Liver (tissue), 9 donors: Measurements from ENCODE around the gene CCR8. TPM values are rescaled to one million over a fixed set of nuclear protein-coding genes. Genes with fewer than 3 reads are reported as not detected.

Experiments
- DNase-seq: peaks from one replicate; pipeline ENCODE4 v3.0.0-alpha.2; 2017; ENCODE audit warnings: low spot score
- H3K27ac ChIP-seq, 2 donors: one replicate each; pipeline ENCODE4 v1.7.0; 2013; ENCODE audit warnings: inconsistent platforms in 2 of 2, low read length in 2 of 2, control low read depth in 1 of 2, low read depth in 1 of 2, mild to moderate bottlenecking in 1 of 2
- H3K27me3 ChIP-seq, 4 donors: one replicate each; pipeline versions ENCODE4 v1.6.1 to v1.7.0; 2013; ENCODE audit warnings: low read length in 3 of 4, inconsistent platforms in 1 of 4, mild to moderate bottlenecking in 1 of 4, moderate library complexity in 1 of 4; ENCODE audit not compliant: control insufficient read depth in 4 of 4, insufficient read depth in 4 of 4
- H3K36me3 ChIP-seq, 4 donors: one replicate each; pipeline versions ENCODE4 v1.6.1 to v1.7.0; 2013; ENCODE audit warnings: low read length in 3 of 4, mild to moderate bottlenecking in 3 of 4, low read depth in 1 of 4, moderate library complexity in 1 of 4; ENCODE audit not compliant: control insufficient read depth in 4 of 4, insufficient read depth in 3 of 4
- H3K4me1 ChIP-seq, 4 donors: one replicate each; pipeline versions ENCODE4 v1.6.1 to v1.7.0; 2013; ENCODE audit warnings: low read length in 3 of 4, mild to moderate bottlenecking in 3 of 4, moderate library complexity in 1 of 4; ENCODE audit not compliant: control insufficient read depth in 4 of 4, insufficient read depth in 4 of 4
- H3K4me3 ChIP-seq, 3 donors: one replicate each; pipeline versions ENCODE4 v1.6.1 to v1.7.0; 2013; ENCODE audit warnings: low read length in 3 of 3, control low read depth in 1 of 3, low read depth in 1 of 3, mild to moderate bottlenecking in 1 of 3
- H3K9ac ChIP-seq, 2 donors: one replicate each; pipeline ENCODE4 v1.7.0; 2013; ENCODE audit warnings: low read length in 2 of 2, mild to moderate bottlenecking in 2 of 2, moderate library complexity in 2 of 2, control low read depth in 1 of 2, low read depth in 1 of 2
- H3K9me3 ChIP-seq, 4 donors: one replicate each; pipeline versions ENCODE4 v1.6.1 to v1.7.0; 2013; ENCODE audit warnings: low read length in 3 of 4; ENCODE audit not compliant: control insufficient read depth in 4 of 4
- EGR1 ChIP-seq, 2 donors: IDR thresholded peaks; 2 replicates each; pipeline ENCODE4 v1.6.1; 2016 to 2018; ENCODE audit warnings: antibody characterized with exemption in 2 of 2, low read depth in 2 of 2
- FOXA1 ChIP-seq: IDR thresholded peaks from 2 replicates; pipeline ENCODE4 v1.6.1; 2016; ENCODE audit warnings: antibody characterized with exemption
- GABPA ChIP-seq, 2 donors: IDR thresholded peaks in 1 of 2; conservative IDR thresholded peaks in 1 of 2; 2 replicates each; pipeline ENCODE4 v1.6.1; 2016; ENCODE audit warnings: antibody characterized with exemption in 2 of 2, mild to moderate bottlenecking in 1 of 2, moderate library complexity in 1 of 2
- HNF4A ChIP-seq, 2 donors: conservative IDR thresholded peaks; 2 replicates each; pipeline ENCODE4 v1.6.1; 2016; ENCODE audit warnings: antibody characterized with exemption in 2 of 2, mild to moderate bottlenecking in 2 of 2
- HNF4G ChIP-seq: IDR thresholded peaks from 2 replicates; pipeline ENCODE4 v1.6.1; 2016; ENCODE audit warnings: antibody characterized with exemption
- JUND ChIP-seq, 2 donors: IDR thresholded peaks; 2 replicates each; pipeline ENCODE4 v1.6.1; 2016; ENCODE audit warnings: antibody characterized with exemption in 2 of 2
- MAX ChIP-seq: IDR thresholded peaks from 2 replicates; pipeline ENCODE4 v1.6.1; 2016; ENCODE audit warnings: antibody characterized with exemption
- RAD21 ChIP-seq, 2 donors: IDR thresholded peaks; 2 replicates each; pipeline ENCODE4 v1.6.1; 2016; ENCODE audit warnings: antibody characterized with exemption in 2 of 2, mild to moderate bottlenecking in 2 of 2
- RXRA ChIP-seq, 2 donors: IDR thresholded peaks; 2 replicates each; pipeline ENCODE4 v1.6.1; 2017 to 2018; ENCODE audit warnings: antibody characterized with exemption in 2 of 2, mild to moderate bottlenecking in 1 of 2
- TAF1 ChIP-seq: conservative IDR thresholded peaks from 2 replicates; pipeline ENCODE4 v1.6.1; 2016; ENCODE audit warnings: antibody characterized with exemption, mild to moderate bottlenecking
- YY1 ChIP-seq: IDR thresholded peaks from 2 replicates; pipeline ENCODE4 v1.6.1; 2016; ENCODE audit warnings: antibody characterized with exemption, mild to moderate bottlenecking
- WGBS: extraction: QIAGEN DNeasy Blood & Tissue Kit; methylation state at CpG from one replicate; pipeline ENCODE4 v1.1.7; 2013; 5-methylcytosine and 5-hydroxymethylcytosine counted together
- polyA plus RNA-seq, 2 donors: library from polyadenylated mRNA; stranded (reverse) in 1 of 2; unstranded in 1 of 2; fragments of 200-250 nt in 1 of 2; fragments of >200 nt in 1 of 2; fragmentation: Nextera tagmentation in 1 of 2; extraction: Ambion mirVana in 1 of 2; gene quantifications; one replicate each; pipeline versions ENCODE4 v1.2.1 to v1.2.3, GENCODE V29; 2013 to 2015
- total RNA-seq, 2 donors: library from RNA; depleted of rRNA; stranded (reverse); fragments of >200 nt; gene quantifications; one replicate each; pipeline ENCODE4 v1.2.3, GENCODE V29; 2014
- TF ChIP-seq, protein P1 (sequence below): IDR thresholded peaks from 2 replicates; pipeline ENCODE4 v1.6.1; 2016; ENCODE audit warnings: antibody characterized with exemption, mild to moderate bottlenecking
- TF ChIP-seq, protein P2 (sequence below): fragments of 150-350 bp; IDR thresholded peaks from 2 replicates; pipeline ENCODE4 v1.5.1; 2017; ENCODE audit warnings: improper control_type of control experiment, low read depth, low read length; ENCODE audit not compliant: missing input control
- TF ChIP-seq, protein P3 (sequence below): IDR thresholded peaks from 2 replicates; pipeline ENCODE4 v1.6.1; 2016; ENCODE audit warnings: antibody characterized with exemption
- donor health status: healthy.
- donor health status: healthy.
- donor health status: healthy.
- donor health status: healthy.
- donor health status: healthy.

CCR8 gene
- total and polyA plus RNA-seq, 4 donors = not detected

- TF ChIP-seq MAX (no peak), GABPA (IDR thresholded peaks at IDR 0.05 in 1 of 2, conservative IDR thresholded peaks at IDR 0.05 in 1 of 2) (no peak)
Measured at GRCh38 chr3:39376959-39377634, 47.6 kb downstream of the CCR8 start (continued).

GRCh38 chr3:39378088-39378487 lies 48.6 kb downstream of the CCR8 start:
- Histone ChIP-seq H3K9me3 (no peaks in the 10 kb centered on the region), H3K36me3 (no peaks in the 10 kb centered on the region), H3K4me1 (peaks cover 2 to 33% (median 22%) of the 10 kb centered on the region in 4 donors), H3K27me3 (no peaks in the 10 kb centered on the region), H3K27ac (no peak overlapping the region), H3K4me3 (no peak overlapping the region), H3K9ac (no peak overlapping the region)
- WGBS = 22% methylated on average over 4 of the region's 4 CpGs
- peak; percentile 61 for DNase-seq
- TF ChIP-seq EGR1 (IDR thresholded peaks at IDR 0.05; ENCODE audit: low read depth in 2 of 2) (no peak), TAF1 (no peak), HNF4A (conservative IDR thresholded peaks at IDR 0.05) (peak in 1 of 2 donors; percentile 18), RXRA (IDR thresholded peaks at IDR 0.05) (peak; percentile 20 to 36), GABPA (IDR thresholded peaks at IDR 0.05 in 1 of 2, conservative IDR thresholded peaks at IDR 0.05 in 1 of 2) (no peak), HNF4G (no peak), YY1 (peak; percentile 43), RAD21 (IDR thresholded peaks at IDR 0.05) (peak; percentile 92 to 93)
- TF ChIP-seq, protein P1, sequence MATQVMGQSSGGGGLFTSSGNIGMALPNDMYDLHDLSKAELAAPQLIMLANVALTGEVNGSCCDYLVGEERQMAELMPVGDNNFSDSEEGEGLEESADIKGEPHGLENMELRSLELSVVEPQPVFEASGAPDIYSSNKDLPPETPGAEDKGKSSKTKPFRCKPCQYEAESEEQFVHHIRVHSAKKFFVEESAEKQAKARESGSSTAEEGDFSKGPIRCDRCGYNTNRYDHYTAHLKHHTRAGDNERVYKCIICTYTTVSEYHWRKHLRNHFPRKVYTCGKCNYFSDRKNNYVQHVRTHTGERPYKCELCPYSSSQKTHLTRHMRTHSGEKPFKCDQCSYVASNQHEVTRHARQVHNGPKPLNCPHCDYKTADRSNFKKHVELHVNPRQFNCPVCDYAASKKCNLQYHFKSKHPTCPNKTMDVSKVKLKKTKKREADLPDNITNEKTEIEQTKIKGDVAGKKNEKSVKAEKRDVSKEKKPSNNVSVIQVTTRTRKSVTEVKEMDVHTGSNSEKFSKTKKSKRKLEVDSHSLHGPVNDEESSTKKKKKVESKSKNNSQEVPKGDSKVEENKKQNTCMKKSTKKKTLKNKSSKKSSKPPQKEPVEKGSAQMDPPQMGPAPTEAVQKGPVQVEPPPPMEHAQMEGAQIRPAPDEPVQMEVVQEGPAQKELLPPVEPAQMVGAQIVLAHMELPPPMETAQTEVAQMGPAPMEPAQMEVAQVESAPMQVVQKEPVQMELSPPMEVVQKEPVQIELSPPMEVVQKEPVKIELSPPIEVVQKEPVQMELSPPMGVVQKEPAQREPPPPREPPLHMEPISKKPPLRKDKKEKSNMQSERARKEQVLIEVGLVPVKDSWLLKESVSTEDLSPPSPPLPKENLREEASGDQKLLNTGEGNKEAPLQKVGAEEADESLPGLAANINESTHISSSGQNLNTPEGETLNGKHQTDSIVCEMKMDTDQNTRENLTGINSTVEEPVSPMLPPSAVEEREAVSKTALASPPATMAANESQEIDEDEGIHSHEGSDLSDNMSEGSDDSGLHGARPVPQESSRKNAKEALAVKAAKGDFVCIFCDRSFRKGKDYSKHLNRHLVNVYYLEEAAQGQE = no peak
- TF ChIP-seq, protein P2, sequence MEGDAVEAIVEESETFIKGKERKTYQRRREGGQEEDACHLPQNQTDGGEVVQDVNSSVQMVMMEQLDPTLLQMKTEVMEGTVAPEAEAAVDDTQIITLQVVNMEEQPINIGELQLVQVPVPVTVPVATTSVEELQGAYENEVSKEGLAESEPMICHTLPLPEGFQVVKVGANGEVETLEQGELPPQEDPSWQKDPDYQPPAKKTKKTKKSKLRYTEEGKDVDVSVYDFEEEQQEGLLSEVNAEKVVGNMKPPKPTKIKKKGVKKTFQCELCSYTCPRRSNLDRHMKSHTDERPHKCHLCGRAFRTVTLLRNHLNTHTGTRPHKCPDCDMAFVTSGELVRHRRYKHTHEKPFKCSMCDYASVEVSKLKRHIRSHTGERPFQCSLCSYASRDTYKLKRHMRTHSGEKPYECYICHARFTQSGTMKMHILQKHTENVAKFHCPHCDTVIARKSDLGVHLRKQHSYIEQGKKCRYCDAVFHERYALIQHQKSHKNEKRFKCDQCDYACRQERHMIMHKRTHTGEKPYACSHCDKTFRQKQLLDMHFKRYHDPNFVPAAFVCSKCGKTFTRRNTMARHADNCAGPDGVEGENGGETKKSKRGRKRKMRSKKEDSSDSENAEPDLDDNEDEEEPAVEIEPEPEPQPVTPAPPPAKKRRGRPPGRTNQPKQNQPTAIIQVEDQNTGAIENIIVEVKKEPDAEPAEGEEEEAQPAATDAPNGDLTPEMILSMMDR = peak; percentile 83

GRCh38 chr3:39378957-39379777 lies 49.7 kb downstream of the CCR8 start:
- 42% methylated on average over 10 of the region's 10 CpGs for WGBS
- peak overlapping the region; percentile 74 to 90 for H3K27ac ChIP-seq
- peaks cover 2 to 36% (median 22%) of the 10 kb centered on the region in 4 donors for H3K4me1 ChIP-seq
- DNase-seq = no peak
- H3K9ac ChIP-seq = peak overlapping the region in 1 of 2 donors; percentile 27
- H3K9me3 ChIP-seq = no peaks in the 10 kb centered on the region
- no peaks in the 10 kb centered on the region for H3K27me3 ChIP-seq
- H3K36me3 ChIP-seq = no peaks in the 10 kb centered on the region
- no peak overlapping the region for H3K4me3 ChIP-seq
- TF ChIP-seq RXRA (IDR thresholded peaks at IDR 0.05) (peak; percentile 63 to 77), EGR1 (IDR thresholded peaks at IDR 0.05; ENCODE audit: low read depth in 2 of 2) (peak in 1 of 2 donors; percentile 29), FOXA1 (no peak), JUND (IDR thresholded peaks at IDR 0.05) (peak; percentile 65 to 82), YY1 (no peak)
- TF ChIP-seq, protein P1 = no peak
- TF ChIP-seq, protein P3, sequence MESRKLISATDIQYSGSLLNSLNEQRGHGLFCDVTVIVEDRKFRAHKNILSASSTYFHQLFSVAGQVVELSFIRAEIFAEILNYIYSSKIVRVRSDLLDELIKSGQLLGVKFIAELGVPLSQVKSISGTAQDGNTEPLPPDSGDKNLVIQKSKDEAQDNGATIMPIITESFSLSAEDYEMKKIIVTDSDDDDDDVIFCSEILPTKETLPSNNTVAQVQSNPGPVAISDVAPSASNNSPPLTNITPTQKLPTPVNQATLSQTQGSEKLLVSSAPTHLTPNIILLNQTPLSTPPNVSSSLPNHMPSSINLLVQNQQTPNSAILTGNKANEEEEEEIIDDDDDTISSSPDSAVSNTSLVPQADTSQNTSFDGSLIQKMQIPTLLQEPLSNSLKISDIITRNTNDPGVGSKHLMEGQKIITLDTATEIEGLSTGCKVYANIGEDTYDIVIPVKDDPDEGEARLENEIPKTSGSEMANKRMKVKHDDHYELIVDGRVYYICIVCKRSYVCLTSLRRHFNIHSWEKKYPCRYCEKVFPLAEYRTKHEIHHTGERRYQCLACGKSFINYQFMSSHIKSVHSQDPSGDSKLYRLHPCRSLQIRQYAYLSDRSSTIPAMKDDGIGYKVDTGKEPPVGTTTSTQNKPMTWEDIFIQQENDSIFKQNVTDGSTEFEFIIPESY = no peak
